Lung microvascular endothelial cell (primary cell): ENCODE data around the gene ERCC2. TPM values are rescaled to one million over a fixed set of nuclear protein-coding genes. Genes with fewer than 3 reads are reported as not detected.
A peak's percentile ranks its signal among the peaks of the same experiment; 100 is the strongest.

Experiments
- DNase-seq, 2 donors: peaks; one replicate each; pipeline versions ENCODE4 v3.0.0 to v3.0.0-alpha.2; 2010; ENCODE audit warnings: low read depth in 2 of 2
- total RNA-seq: library from RNA; depleted of rRNA; stranded (reverse); fragments of >200 nt; gene quantifications from 2 replicates; pipeline ENCODE4 v1.2.1, GENCODE V29; 2014

ERCC2 gene
- total RNA-seq, 1 donor from 2014 or later = 19.4 TPM

GRCh38 chr19:45402298-45403061 is 32.1 kb upstream of the ERCC2 start:
- DNase-seq = peak; percentile 53 to 81

GRCh38 chr19:45401815-45402214 is 31.4 kb upstream of the ERCC2 start:
- DNase-seq = no peak

GRCh38 chr19:45400192-45400591 is 29.8 kb upstream of the ERCC2 start:
- no peak for DNase-seq

DNA sequence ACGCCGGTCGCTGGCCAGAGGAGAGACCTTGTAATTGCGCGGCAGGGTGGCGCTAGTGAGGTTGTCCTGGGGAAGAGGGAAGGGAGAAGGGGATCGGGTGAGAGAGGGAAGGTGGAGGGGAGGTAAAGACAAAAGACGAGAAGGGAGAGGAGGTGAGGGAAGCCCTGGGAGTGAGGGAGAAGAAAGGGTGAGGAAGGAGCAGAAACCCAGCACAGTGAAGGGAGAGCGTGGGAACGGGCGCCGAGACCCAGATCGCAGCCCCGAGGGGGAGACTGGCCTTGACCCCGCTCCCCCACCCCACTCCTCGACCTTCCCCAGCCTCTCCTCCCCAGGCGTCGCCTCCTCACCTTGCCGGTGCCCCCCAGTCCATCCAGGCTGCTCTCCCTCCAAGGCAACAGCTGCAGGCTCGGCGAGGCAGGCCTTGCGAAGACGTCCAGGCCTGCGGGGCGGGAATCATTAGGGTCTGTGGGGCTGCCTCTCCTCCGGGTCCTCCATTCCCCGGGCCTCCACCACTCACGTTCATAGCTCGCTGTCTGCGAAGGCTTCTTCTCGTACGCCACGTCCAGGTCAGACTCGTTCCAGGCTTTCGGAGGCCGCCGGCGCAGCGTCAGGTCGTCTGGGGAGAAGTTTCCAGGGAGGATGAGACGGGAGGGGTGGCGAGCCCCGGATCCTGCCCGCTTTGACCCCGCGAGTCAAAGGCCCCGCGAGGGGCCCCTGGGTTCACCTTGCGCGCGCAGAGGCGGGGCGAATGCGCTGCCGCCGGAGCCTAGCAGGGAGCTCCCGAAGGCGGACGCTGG is 25.6 kb upstream of the ERCC2 start:
- DNase-seq = no peak

DNA sequence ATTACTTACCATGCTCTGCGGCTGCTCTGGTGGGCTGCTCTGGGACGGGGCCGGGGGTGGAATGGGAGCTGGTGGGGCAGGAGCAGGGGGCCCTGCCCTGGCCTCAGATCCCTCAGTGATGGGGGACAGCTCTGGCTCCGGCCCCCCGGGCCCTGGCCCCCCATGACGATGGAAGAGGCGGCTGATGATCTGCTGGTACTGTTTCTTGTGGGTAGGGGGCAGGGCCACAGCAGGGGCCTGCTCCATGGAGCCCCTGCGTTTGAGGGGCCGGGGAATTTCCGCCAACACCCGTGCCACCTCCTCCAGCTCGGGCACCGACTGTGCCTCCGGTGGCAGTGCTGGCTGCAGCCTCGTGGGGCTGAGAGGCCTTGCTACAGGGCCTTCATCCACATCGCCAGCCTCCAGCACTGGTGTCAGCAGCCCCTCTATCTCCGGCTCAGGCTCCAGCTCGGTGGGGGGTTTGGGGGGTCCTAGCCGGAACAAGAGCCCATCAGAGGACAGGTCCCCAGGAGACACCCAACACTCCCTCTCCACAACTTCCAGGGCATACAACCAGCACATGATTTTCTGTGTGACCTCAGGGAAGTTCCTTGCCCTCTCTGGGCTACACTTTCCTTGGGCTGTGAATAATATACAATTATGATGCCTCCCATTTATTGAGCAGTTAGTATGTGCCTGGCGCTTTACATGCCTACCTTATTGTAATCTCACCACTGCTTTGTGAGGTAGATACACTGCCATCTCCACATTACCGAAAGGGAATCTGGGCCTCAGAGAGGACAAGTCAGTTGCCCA is 21.7 kb upstream of the ERCC2 start:
- DNase-seq = no peak

DNA sequence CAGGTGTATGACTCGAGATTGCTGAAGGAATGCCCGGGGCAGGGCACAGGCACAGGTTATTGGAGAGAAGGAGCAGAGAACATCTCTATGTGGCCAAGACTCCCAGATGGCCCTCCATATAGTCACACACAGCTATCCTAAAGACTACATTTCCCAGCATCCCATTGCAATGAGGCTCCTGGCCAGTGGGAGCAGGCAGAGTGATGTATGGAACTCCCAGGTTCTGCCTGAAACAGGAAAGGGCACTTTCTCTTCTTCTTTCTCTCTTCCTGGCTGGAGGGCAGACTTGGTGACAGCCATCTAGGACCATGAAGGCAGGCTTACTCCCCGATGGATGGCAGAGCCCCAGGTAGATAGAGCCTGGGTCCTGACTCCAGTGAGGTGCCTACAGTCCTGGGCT is 21.0 kb upstream of the ERCC2 start:
- DNase-seq = no peak

DNA sequence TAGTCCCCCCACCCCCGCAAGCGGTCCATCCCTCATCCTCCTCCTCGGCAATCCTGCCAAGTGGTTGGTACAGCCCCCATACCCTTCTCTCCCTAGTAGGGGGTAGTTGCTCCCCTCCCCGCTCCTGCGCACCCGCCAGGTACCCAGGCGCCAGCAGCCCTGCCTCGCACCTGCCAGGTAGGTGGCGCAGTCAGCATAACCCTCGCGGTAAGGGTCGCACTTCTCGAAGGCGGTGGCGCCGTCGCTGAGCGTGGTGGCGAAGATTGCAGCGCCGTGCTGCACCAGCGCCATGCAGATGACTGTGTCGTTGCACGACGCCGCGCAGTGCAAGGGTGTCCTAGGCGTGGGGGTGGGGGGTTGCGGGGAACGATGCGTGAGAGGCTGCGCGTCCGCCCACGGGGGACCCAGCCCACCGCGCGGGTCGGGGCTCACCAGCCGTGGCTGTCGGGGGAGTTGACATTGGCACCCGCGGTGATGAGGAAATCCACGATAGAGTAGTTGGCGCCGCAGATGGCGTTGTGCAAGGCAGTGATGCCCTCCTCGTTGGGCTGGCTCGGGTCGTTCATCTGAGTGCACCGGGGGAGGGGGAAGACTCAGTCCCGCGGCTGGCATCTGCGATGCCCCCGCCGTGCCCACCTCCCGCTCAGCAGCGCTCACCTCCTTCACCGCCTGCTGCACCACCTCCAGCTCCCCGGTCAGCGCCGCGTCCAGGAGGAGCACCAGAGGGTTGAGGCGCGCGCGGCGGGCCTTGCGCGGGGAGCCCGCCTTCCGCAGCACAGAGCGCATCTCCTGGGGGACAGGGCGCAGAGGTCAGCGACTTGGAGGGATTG is 15.2 kb upstream of the ERCC2 start:
- DNase-seq = no peak

DNA sequence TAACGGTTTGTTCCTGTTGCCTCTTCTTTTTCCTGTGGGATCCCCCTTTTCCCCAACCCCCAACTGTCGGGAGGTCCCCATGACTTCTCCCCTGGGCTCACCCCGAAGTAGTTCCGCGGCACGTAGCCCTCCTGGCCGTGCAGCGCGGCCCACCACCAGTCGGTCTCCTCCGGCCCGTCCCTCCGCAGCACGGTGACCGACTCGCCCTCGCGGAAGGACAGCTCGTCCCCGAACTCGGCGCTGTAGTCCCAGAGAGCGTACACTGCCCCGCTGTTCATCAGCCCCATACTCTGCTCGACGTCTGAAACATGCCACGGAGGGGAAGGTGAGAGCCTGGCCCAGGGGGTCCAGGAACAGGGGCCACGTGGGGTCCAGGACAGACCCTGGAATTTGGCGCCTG is 12.1 kb upstream of the ERCC2 start:
- DNase-seq = no peak

GRCh38 chr19:45380107-45380506 is 9.7 kb upstream of the ERCC2 start:
- DNase-seq = no peak

DNA sequence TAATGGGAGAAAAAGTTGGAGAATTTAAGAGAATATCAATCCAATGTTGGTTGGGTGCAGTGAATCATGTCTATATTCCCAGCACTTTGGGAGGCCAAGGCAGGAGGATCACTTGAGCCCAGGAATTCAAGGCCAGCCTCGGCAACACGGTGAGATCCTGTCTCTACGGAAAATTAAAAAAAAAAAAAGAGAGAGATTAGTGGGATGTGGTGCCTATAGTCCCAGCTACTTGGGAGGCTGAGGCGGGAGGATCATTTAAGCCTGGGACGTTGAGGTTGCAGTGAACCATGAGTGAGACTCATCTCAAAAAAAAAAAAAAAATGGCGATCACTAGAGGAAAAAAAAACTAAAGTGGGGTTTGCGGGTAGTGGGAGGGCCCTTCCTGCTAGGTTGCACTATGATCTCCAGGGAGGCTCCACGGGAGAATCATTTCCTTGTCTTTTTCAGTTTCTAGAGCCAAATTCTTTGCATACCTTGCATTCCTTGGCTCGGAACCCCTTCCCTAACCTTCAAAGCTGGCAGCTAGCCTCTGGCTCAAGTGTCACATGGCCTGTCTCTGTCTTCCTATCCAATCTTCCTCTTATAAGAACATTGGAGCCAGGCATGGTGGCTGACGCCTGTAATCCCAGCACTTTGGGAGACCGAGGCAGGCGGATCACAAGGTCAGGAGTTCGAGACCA is 5.8 kb upstream of the ERCC2 start:
- DNase-seq = peak; percentile 77 to 89

- DNase-seq = peak; percentile 29 to 31
Observed at GRCh38 chr19:45368737-45369340, 1.5 kb downstream of the ERCC2 start.

DNA sequence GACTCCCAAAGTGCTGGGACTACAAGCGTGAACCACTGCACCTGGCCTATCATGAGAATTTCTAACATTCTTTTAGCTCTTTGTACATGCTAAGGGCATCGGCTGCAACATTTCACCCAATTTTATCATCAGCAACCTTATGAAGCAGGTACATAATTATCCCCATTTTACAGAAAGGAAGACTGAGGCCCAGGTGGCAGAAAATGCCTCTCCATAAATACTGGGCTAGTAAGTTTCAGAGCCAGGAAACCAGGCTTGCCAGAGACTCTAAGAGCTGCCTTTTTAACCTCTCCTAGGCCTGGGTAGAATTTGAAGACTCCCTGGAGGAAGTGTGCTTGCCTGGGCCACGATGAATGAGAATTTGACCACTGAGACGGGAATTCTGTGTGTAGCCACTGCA is 2.2 kb downstream of the ERCC2 start:
- no peak for DNase-seq

GRCh38 chr19:45364696-45365095 is 5.7 kb downstream of the ERCC2 start:
- DNase-seq = no peak

GRCh38 chr19:45363861-45364459 is 6.4 kb downstream of the ERCC2 start:
- DNase-seq = no peak

DNA sequence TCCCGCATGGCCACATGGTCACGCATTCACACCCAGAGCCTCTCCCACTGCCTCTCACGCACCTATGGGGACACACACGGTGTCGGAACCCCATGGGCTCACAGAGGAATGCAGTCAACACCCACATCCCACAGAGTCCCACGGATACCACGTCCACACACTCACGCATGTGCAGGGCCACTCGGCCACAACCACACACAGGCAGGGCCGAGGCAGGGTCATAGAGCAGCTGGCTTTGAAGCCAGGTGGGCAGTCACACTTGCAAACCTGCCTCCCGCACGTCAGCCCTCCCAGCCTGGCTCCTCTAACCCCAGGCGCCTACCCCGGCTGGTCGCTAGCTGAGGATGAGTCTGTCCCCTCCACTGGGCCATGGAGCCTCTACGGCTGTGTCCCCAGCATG is 8.1 kb downstream of the ERCC2 start:
- DNase-seq = no peak

DNA sequence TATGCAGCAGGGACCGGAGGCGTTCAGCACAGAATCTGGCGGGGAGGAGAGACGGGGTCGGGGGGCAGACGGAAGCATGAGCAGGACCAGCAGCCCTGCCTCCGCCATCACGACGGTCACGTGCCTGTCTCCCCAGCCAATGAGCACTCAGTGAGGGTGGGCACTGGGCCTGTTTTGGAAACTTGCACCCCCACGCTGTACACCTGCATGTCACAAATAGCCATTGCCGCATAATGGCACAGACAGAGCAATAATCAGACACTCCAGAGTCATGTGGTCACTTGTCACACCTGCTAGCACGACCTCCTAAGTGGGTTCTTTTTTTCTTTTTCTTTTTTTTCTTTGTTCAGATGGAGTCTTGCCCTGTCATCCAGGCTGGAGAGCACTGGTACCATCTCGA is 8.8 kb downstream of the ERCC2 start:
- DNase-seq = no peak

- DNase-seq = no peak
Observed at GRCh38 chr19:45358213-45358792, 12.1 kb downstream of the ERCC2 start.

GRCh38 chr19:45357445-45357783 is 13.0 kb downstream of the ERCC2 start:
- no peak for DNase-seq

- no peak for DNase-seq
Observed at GRCh38 chr19:45356760-45357444, 13.5 kb downstream of the ERCC2 start.
